Mammary epithelial cell (primary cell): Measurements from ENCODE around the gene HSD11B1.

Experiments used
- CTCF ChIP-seq, 2 donors: IDR thresholded peaks in 1 of 2; conservative IDR thresholded peaks in 1 of 2; 2 replicates each; pipeline ENCODE4 v1.5.1; 2011 to 2012; ENCODE audit warnings: inconsistent platforms in 2 of 2, low read length in 2 of 2, mild to moderate bottlenecking in 2 of 2, control low read depth in 1 of 2, low read depth in 1 of 2; ENCODE audit not compliant: insufficient read depth in 1 of 2; ENCODE audit errors: extremely low read depth in 1 of 2
- EZH2 ChIP-seq: IDR thresholded peaks from 2 replicates; pipeline ENCODE4 v1.6.1; 2012; ENCODE audit warnings: low read length, inconsistent platforms, borderline replicate concordance

GRCh38 chr1:209729436-209729835 lies 24.8 kb downstream of the HSD11B1 start:
- TF ChIP-seq CTCF (conservative IDR thresholded peaks at IDR 0.05 in 1 of 2, IDR thresholded peaks at IDR 0.05 in 1 of 2; ENCODE audit: extremely low read depth in 1 of 2, insufficient read depth in 1 of 2, low read depth in 1 of 2, low read length in 2 of 2) (no peak), EZH2 (no peak)
